Measurements from ENCODE around the gene SPHK2.

- TF ChIP-seq BHLHE40 (IDR thresholded peaks at IDR 0.05; ENCODE audit: borderline replicate concordance) = no peak
- TF ChIP-seq L3MBTL2 (conservative IDR thresholded peaks at IDR 0.05) = no peak
- TF ChIP-seq, protein P1, sequence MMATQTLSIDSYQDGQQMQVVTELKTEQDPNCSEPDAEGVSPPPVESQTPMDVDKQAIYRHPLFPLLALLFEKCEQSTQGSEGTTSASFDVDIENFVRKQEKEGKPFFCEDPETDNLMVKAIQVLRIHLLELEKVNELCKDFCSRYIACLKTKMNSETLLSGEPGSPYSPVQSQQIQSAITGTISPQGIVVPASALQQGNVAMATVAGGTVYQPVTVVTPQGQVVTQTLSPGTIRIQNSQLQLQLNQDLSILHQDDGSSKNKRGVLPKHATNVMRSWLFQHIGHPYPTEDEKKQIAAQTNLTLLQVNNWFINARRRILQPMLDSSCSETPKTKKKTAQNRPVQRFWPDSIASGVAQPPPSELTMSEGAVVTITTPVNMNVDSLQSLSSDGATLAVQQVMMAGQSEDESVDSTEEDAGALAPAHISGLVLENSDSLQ (IDR thresholded peaks at IDR 0.05) = no peak
These were observed 22.5 kb downstream of the SPHK2 start for GRCh38 chr19:48641850-48642249.
